ENCODE data around the gene RCOR1.

RCOR1 gene

DNA sequence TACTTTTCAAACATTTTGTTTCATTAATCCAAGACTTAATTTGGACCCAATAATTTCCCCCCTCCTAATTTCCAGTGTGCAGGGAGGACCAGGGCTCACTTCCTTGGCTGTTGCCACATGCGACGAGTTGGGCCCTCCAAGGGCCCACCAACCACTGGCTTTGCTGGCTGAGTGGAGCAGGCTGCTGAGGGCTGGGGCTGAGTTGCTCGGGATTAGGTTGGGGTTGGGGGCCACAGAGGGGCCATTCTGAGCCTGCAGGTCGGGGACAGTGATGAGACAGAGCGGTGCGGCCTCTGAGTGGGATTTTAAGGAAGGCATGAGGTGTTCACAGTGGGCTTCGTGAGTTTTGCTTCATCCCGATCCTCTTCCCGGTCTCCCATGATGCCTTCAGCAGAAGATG is 178.7 kb downstream of the RCOR1 start:
- no peak for DNase-seq (ENCODE audit: extremely low read depth in 1 of 2, low read depth in 1 of 2)

DNA sequence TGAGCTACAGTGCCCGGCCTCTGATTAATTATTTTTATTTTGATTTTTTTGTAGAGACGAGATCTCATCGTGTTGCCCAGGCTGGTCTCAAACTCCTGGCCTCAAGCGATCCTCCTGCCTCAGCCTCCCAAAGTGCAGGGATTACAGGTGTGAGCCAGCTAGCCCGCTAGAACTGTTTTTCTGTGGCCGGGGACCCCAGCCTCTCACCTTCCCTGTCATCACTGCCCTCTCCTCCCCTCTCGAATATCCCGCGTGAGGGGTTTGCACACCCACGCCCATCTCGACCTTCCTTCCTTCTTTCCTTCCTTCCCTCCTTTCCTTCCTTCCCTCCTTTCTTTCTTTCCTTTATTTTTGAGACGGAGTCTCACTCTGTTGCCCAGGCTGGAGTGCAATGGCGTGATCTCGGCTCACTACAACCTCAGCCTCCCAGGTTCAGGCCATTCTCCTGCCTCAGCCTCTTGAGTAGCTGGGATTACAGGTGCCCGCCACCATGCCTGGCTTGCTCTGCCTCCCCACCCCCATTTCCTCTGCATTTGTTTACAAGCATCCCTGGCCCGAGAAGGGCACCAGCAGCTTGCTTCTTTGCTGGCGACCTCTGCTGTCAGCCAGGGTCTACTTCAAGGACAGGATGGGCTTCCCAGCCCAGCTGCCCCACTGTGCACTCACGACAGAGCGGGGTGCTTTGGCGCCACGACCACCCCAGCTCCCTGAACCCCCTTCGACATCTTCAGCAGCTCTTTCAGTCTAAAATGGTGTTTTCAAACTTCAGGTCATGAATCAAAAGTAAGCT is 180.5 kb downstream of the RCOR1 start:
- DNase-seq (ENCODE audit: extremely low read depth in 1 of 2, low read depth in 1 of 2) = no peak

GRCh38 chr14:102774391-102775153 is 182.1 kb downstream of the RCOR1 start:
- DNase-seq (ENCODE audit: extremely low read depth in 1 of 2, low read depth in 1 of 2) = peak; percentile 7 to 32

DNA sequence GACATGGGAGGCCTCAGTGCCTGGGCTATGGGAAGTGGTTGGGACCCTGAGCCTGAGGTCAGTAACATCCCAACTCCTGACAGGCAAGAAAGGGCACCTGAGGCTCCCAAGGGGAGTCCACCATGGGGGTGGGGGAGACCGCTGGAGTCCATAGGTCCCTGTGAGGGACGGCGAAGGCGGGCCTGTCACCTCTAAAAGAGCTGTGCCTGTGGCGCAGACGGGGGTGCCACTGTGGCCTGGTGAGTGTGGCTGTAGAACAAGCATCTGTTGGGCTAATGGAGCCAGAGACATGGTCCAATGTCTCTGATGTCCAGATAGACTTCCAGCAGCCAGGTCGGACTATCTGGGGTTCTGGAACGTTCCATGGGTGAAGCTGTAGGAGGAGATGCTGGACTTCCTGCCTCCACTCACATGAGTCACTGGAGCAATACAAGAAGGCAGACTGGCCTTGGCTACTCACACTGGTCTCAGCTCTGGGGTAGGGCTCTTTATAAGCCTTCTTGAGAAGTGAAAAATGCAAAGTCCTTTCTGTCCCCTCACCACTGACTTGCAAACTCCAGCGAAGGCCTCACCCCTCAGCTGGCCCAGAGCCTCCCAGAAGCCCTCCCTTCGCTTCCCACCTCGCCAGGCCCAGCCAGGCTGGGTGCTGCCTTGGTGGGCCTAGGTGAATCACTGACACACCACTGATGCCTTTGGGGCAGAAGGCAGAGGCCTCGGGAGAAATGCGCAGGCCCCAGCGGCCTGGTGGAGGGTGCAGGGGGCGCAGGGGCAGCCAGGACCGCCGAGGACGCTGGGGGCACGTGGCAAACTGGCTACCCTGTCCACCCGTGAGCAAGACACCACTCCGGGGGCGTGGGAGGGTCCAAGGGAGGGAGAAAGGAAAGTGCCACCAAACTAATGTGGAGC is 183.7 kb downstream of the RCOR1 start:
- DNase-seq (ENCODE audit: extremely low read depth in 1 of 2, low read depth in 1 of 2) = no peak

GRCh38 chr14:102776761-102777710 is 184.6 kb downstream of the RCOR1 start, which contains the start of gene TRAF3:
Gene TRAF3, plus strand, starts transcription at chr14:102777449. Its CDS starts 92,753 bp downstream, at chr14:102870202.
- DNase-seq (ENCODE audit: extremely low read depth in 1 of 2, low read depth in 1 of 2) = peak; percentile 62 to 63

DNA sequence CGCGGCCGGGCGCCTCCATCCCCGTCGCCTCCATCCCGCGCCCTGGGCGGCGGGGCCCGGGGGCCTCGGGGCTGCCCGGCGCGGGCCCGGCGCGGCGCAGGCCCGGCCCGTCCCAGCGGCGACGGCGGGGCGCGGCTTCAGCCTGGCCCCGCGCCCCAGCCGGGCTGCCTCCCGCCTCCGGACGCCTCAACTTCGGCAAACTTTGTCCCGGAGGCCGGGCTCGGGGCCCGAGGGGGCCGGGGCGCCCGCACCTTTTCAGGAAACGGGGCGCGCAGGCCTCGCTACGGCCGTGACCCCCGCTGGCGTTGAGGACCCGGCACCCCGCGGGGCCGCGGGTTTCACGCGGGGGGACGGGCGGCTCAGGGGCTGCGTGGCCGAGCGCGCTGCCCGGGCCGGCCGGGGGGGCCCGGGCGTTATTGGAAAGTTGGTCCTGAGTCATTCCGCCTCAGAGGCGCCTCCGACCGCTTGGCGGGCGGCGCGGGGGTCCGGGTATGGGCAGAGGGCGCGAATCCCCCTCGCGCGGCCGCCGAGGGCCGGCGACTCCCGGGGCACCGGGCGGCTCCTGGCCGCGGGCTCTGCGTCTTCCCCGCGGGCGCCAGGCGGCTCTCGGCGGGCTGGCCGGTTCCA is 185.4 kb downstream of the RCOR1 start:
- no peak for DNase-seq (ENCODE audit: extremely low read depth in 1 of 2, low read depth in 1 of 2)

DNA sequence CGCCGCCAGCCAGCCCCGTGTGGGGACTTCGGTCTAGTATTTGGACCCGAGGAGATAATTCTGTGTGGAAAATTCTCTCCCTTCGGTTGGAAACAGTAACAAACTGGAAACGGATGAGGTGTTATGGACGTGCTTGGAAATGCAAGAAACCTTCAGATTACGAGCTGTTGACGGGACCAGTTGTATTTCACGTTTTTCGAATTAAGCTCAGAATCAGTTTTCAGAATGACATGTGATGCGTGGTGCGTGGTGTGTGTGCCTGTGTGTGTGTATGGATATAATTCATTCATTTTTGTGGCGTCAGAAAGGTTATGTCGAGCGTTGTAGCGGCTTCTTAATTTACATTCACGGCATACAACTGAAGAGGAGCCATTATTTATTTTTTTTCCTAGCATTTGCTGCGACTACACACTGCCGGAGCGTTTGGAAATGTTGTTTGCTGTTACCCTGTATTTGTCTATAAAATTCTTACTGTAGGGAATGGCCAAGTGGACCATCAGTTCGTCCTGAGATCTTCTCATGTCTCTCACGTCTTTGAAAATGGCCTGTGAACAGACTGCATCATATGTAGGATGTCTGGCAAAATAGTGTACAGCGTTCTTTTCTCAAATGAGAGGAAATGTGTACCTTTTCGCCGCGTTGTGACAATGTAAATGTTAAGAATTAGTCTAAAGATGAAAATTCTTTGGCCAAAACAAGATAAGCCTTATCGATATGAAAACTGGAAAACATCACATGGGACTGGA is 186.1 kb downstream of the RCOR1 start:
- DNase-seq (ENCODE audit: extremely low read depth in 1 of 2, low read depth in 1 of 2) = no peak

DNA sequence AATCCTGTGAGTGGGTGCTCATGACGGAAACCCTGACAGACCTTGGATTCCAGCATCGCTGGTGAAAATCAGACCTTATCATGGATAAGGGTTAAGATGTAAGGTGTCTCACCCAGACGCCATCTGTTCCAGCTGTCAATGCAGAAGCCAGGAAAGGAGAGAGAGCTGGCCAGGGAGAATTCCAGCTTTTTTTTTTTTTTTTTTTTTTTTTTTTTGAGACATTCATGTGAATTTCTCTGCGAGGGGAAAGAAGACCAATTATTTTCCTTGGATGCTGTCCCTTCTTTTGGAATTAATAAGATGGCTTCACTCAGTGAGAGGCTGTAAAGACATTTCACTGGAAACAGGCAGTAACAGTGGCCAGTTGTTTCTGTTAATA is 186.6 kb downstream of the RCOR1 start:
- no peak for DNase-seq (ENCODE audit: extremely low read depth in 1 of 2, low read depth in 1 of 2)

- no peak for DNase-seq (ENCODE audit: extremely low read depth in 1 of 2, low read depth in 1 of 2)
These were observed 187.3 kb downstream of the RCOR1 start for GRCh38 chr14:102779574-102780315.
